Measurements from ENCODE around the gene POLN.

GRCh38 chr4:2084316-2084715 lies 157.6 kb downstream of the POLN start:
- TF ChIP-seq CTCF (IDR thresholded peaks at IDR 0.05): no peak
- no peak for TF ChIP-seq NR3C1 (IDR thresholded peaks at IDR 0.05)
- no peak for TF ChIP-seq POLR2A (IDR thresholded peaks at IDR 0.05; ENCODE audit: low read length)
- no peak for TF ChIP-seq RNF2 (IDR thresholded peaks at IDR 0.05; ENCODE audit: borderline replicate concordance, low read depth)
- no peak for TF ChIP-seq SMC3 (IDR thresholded peaks at IDR 0.05)
- TF ChIP-seq HMGXB4 (CRISPR knock-in tag; IDR thresholded peaks at IDR 0.05; ENCODE audit: borderline replicate concordance): no peak
- no peak for TF ChIP-seq MYC (IDR thresholded peaks at IDR 0.05; ENCODE audit: borderline replicate concordance, low read length)
